Esophagus squamous epithelium (tissue), 4 donors: ENCODE data around the gene KCNG2.

ENCODE experiments used
- POLR2A ChIP-seq, 4 donors: fragments of 450-650 bp; IDR thresholded peaks; one replicate each; pipeline ENCODE4 v1.6.1; 2017; ENCODE audit warnings: antibody characterized with exemption in 4 of 4, mild to moderate bottlenecking in 4 of 4, moderate library complexity in 3 of 4
- TF ChIP-seq, protein P1 (sequence below), 6 experiments: fragments of 450-650 bp in 4 of 6; fragments of 200-600 bp in 2 of 6; sonication (generic) in 2 of 6; IDR thresholded peaks; one replicate each; pipeline ENCODE4 v1.5.1; 2016 to 2019; ENCODE audit warnings: antibody characterized with exemption in 6 of 6, mild to moderate bottlenecking in 4 of 6, moderate library complexity in 4 of 6

DNA sequence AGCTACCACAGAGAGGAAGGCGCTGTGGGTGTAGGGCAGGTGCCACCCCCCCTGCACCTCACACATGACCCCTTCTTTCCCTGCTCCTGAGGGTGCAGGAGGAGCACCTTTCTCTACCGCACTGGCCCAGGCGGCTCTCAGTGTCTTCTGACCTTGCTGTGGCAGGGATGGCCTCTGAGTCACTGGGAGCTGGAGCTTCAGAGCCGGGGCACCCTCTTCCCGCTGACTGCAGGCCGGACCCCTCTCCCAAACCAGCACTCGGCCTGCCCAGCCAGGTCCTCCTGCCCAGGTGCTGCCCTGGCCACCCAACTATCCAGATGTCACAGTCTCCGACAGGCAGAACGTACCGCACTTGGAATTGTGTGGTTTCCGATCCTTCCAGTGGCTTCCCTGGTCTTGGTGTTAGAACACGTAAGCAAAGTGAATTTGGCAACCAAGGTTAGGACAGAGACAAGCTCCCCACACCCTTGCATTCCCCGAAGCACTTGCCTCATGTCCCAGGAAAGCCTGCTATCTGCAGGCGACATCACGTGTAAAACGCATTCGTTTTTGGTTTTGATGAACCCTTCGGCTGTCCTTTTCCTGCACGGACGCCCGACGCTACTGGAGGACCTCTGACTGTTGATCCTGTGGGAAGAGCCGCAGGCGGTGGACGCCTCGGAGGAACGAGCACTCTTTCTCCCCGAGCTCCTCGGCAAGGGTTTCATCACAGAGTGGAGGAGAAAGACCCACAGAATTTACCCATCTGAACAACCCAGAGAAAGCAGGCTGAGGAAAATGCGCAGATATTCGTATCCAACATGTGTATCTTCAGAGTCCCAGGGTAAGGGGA, 24.7 kb upstream of the KCNG2 start:
- TF ChIP-seq, protein P1, sequence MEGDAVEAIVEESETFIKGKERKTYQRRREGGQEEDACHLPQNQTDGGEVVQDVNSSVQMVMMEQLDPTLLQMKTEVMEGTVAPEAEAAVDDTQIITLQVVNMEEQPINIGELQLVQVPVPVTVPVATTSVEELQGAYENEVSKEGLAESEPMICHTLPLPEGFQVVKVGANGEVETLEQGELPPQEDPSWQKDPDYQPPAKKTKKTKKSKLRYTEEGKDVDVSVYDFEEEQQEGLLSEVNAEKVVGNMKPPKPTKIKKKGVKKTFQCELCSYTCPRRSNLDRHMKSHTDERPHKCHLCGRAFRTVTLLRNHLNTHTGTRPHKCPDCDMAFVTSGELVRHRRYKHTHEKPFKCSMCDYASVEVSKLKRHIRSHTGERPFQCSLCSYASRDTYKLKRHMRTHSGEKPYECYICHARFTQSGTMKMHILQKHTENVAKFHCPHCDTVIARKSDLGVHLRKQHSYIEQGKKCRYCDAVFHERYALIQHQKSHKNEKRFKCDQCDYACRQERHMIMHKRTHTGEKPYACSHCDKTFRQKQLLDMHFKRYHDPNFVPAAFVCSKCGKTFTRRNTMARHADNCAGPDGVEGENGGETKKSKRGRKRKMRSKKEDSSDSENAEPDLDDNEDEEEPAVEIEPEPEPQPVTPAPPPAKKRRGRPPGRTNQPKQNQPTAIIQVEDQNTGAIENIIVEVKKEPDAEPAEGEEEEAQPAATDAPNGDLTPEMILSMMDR (IDR thresholded peaks at IDR 0.05), result no peak
- no peak for TF ChIP-seq POLR2A (IDR thresholded peaks at IDR 0.05)
